A204.1 (cell line): Measurements from ENCODE around the gene FAM50B.

Experiments used
- FAIRE-seq: peaks from 2 replicates; lab custom pipeline; 2012; peaks lifted over from hg19 to GRCh38; lab: Jason Lieb, UNC

Gene FAM50B

DNA sequence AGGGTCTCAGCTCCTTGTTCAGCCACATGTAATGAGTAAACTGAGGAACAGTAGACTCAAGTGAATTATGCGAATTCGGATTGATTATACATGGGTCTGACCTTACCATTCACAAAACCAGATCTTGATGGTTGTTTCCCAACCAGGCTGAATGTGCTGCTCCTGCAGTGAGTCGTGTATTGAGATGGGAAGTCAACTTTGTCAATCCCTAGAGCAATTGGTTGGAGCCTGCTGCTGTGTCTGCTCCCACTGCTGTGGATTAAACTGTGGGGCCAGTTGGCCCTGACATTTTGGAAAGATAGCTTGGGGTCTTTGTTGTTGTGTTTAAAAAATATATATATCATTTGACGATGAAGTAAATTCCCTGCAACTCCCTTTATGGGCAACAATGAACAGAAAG lies 23.9 kb downstream of the FAM50B start:
- no peak for FAIRE-seq

DNA sequence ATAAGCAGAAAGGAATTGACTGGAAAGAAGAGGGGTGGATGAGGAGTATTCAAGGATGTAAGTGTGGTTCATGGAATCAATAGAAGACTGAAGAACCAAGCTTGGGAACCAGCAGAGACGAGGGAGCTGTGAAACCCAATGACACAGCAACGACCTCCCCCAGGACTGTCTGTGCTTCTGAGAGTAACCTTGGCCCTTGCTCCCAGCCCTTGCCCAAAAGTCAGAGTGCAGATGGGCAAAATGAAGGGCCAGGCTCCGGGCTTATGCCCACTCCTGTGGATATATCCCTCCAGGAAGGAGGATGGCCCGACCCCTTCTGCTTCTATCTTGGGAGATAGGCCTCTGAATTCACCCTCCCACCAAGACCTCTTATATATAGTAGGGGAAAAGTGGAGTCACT lies 24.9 kb downstream of the FAM50B start:
- FAIRE-seq = no peak

DNA sequence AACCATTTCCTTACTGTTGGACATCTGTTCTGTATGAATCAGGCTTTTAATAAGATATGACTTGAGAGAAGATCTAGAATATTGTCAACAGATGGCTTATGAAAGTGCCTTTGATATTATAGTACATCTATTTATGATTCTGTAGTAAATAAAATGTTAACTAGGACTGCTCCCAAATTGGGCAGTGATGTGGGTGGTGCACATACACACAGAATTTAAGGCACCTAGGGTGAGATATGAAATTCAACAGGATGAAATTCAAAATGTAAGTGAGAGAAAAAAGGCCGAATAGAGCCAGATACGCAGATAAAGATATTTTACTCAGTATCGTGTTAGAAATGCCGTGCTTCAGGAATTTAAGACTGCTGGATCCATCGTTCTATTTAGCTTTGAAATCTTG lies 26.3 kb downstream of the FAM50B start:
- FAIRE-seq = no peak

DNA sequence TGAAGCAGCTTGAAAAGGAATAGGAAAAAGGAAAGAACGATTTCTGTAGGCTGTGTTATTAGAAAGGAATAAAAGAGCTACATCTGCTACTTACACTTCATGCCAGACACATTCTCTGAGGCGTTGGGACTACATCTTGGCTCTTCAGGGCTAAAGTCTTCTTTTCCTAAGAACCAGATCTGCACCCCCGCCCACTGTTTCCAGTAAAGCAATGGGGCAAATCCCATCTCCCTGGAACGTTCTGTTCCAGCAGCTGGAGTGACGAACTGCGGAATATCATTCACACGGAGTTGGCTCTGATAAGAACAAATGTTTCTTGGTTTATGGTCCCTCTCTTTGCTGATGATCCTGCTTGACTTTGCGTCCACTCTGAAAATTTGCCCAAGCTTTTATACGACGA lies 26.9 kb downstream of the FAM50B start:
- no peak for FAIRE-seq

DNA sequence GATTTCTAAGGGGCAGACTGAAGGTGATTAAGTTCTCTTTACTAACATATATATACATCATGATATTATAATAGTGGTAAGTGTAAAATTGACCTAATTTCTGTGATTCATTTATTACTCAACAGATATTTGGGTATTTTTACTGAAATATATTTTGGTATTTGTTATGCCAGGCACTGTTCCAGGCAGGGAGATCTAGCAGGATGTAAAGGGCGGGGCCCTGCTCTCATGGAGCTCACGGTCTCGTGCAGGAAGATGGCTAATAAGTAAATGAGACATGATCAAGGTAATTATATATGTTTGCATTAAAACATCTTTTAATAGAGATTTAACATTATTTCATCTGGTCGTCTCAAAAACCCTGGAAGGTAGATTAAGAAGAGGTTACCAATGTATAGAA lies 27.7 kb downstream of the FAM50B start:
- FAIRE-seq = no peak

DNA sequence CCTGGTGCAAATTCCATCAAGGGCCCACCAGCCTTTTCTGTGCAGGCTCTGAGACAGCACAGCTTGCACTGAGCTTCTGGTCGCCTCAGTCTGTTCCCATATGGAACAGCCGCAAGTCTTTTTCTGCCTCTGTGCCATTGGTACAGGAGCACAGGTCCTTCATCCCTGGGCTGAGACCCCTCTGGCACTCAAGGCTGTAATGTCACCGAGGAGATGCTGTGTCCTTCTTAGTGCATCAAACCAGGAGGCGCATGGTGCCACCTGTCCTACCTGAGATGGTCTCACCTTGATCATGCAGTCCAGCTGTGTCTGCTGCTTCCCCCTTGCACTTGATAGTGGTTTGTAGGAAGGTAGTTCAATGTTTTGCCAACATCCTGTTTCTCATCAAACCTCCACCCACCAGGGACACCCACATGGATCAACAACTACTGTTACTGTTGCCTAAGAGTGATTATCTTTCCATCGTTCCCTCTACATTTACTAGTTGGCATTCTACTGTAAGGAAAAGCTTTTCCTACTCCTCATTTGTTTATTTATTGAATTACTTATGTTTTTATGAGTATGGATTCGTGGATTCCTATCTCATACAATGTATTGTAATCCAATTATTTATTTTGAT lies 29.0 kb downstream of the FAM50B start:
- FAIRE-seq = no peak

DNA sequence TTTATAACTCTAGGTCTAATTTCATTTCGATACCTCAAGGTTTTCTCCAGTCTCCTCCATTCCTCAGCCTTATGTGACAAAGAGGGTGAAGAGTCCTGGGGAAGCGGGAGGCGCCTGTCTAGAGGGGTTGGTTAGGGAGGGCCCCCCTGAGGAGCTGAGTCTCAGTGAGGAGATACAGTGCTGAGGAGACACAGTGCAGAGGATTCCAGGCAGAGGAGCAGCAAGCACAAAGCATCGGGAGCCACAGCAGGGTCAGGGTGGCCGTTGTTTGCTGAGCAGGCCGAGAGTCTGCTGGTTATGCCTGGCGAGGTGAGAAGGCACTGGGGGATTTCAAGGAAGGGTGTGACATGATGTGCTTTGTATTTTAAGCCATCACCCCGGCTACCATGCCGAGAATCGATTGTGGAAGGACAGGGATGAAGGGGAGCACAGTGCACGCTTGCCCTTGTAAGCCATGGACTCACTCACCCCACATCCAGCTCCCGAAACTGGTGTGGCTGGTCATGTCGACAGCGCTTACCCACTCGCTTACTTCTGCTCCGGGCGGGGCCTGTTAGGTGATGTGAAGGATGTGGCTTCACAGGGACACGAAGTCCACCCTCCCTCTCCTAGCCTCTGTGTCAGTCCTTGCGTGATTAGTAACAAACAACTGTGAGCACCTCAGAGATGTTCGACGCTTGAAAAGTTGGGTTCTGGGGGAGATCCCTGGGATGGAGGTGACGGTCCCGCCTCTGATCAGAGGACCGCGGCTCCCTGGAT lies 30.2 kb downstream of the FAM50B start:
- no peak for FAIRE-seq

DNA sequence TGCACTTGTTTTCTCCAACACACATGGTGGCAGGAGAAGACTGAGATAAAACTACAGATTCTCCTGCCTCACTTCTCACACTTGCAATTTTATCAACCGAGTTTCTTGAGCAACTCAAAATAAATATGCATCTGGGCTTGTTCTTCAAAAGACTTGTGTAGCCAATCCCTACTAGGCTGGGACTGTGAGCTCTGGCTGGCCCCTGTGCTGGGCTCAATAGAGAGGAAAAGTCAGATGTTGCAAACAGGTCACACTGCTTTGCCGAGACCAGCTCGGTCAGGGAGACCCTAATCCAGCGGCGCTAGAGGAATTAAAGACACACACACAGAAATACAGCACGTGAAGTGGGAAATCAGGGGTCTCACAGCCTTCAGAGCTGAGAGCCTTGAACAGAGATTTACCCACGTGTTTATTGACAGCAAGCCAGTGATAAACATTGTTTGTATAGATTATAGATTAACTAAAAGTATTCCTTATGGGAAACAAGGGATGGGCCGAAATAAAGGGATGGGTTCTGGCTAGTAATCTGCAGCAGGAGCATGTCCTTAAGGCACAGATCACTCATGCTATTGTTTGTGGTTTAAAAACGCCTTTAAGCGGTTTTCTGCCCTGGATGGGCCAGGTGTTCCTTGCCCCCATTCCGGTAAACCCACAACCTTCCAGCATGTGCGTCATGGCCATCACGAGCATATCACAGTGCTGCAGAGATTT lies 32.7 kb downstream of the FAM50B start:
- no peak for FAIRE-seq

DNA sequence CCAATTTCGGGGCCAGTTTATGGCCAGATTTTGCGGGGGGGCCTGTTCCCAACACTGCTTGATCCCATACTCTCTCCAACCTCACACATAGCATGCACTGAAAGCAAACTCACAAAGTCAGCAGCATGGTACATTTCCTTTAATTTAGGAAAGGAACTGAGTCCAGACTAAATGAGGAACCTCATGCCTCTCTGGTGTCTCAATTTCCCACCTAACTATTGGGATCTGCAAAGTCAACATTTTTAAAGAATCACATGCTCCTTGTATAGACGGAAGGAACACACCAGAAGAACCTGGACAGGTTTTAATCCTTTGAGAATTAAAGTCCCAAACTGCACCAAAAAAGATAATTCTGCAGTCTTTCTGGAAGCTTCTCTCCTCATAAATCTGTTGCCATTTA lies 33.3 kb downstream of the FAM50B start:
- FAIRE-seq = no peak

DNA sequence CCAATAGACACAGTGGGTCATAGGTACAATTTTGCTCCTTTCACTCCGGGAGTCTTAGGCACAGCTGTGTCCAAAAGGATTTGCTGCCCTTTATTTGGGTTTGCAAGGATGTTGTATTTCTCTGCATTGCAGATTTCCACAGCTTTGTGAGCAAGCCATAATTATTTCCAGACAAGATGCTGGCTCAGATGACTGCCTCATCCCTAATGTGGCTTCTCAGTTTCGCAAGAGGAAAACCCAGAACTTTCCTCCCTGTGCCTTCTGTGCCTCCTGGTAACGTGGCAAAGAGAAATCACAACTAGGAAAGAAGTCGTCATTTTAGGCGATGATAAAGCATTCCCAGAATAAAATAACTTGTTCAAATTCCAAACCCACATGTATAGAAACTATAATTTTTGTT lies 33.7 kb downstream of the FAM50B start:
- no peak for FAIRE-seq

DNA sequence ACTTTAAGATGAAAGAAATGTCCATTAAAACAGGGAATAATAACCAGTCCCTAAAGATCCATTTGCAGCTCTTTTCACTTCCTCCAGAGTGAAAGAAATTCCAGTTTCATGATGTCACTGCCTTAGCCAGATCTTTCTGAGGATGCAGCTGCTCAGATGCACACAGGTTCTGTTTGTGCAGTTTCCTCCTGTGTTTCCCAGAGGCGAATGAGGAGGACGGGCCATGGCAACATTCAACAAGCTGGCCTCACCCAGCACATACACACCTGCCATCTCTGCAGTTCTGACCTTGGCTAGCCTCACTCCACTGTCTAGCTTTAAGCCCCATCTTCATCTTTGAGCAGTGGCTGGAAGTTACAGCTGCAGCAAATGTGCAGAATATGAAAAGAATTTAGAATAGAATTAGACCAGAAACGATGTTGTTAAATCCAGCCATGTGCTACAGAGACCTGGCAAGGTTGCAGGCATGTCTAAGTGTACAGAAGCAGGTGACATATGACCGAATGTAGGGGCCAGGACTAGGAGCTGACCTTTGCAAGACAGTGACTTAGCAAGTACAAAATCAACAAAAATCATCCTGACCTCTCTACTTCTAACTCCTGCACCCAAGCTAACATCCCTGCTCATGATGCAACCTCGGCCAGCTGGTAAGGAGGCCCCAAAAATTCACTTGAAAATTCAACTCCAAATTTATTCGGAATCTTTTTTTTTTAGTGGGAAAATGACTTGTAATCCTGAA lies 35.0 kb downstream of the FAM50B start:
- no peak for FAIRE-seq

DNA sequence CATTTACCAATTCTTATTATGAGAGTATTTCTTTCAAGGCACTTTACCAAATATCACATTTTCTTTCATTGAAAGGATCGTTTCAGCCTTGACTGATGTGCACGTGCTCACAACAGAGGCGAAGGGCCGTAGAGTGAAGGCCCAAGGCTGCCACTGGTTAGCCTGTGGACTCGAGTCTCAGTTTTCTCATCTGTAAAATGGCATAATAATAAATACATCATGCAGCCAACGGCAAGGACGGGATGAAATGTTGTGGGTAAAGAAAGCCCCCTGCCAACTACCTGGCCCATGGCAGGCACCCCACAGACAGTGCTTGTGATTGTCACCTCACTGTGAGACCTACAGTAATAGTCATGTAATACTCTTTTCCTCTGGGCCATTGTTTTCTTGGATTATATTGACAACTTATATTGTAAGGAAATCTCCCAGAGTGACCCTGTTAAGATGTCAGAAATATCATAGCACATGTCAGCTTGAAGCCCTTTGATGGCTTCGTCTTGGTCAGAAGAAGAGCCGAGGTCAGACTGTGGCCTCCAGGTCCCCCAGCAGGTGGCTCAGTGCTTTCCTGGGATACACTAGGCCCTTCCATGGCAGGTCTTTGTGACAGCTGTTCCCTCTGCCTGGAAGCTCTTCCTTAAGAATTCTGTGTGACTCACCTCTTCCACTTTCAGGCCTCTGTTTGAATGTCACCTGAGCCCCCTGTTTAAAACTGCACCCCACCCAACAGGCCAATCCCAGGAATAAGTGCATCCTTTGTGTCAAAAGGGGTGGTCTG lies 36.3 kb downstream of the FAM50B start:
- FAIRE-seq = no peak

DNA sequence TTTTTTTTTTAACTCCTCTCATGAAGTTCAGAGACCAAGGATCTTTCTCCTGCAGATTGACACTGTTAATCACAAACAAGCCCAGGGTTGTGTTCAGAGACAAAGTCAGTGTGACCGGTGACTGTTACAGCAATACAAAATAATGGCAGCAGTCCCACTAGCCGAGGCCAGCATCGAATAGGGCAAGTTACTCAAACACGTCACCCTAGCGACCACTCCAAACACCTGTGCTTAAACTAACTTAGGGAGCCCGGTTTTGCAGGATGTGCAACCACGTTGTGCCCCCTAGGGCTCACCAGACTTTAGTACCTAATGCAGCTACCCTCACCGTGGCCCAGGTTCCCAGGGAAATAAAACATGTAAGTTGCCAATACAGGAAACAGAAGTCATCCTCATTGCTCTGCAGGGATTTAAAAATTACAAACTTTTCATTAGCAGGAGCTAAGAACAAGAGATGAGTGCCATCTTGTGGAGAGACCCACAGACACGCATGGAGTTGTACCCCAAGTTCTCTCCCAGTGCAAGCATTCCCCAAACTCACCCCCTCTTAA lies 38.1 kb downstream of the FAM50B start:
- no peak for FAIRE-seq

DNA sequence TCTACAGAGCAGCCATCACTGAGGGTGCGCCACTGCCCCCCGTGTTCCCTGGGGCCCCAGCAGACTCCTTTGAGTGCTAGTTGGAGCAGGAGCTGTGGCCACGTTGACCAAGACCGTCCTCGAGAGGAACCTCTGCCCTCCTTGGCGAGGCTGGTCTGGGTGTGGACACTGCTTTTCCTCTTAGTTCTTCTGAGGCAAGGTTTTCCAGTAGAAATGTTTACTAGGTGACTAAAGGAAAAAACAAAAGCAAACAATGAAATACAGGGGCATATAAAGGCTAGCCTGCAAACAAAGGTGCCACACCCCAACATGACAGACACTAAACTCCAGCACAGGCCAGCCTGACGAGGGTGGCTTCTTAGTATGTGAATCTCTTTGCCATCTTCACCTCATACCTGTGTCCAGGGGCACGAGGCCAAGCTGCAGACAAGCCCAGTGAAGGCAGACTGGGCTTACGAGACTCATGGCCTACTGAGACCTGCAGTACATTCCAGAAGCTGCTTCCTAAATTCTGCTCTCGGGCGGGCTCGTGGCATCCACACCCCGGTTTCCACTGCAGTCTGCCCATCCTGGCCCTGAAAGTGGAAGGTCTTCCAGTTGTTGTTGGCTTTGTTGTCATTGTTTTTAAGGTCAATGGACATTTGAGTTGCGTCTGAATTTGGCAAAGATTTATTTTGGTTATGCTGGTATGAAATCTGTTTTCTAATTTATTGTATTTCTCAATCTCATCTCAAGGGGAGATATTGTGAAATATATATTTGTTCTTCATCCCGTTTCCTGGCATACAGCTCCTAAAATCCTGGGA lies 39.2 kb downstream of the FAM50B start:
- FAIRE-seq = no peak

DNA sequence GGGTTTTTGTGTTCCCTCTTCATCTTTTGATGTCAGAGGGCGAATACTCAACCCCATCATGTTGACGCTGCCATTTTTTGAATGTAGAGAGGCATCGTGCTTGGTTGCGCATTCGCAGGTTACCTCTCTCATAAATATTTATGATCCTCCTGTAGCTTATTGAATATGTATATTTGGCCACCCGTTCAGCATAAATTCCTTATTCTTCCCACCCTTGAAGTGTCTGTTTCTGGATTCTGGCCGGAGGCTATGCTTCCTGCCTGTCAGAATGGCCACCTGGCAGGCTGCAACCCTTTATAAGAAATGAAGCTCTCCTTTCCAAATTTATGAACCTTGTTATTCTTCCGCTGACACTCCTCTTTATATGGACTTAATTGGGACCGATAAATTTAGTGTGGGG lies 40.9 kb downstream of the FAM50B start:
- FAIRE-seq = no peak

DNA sequence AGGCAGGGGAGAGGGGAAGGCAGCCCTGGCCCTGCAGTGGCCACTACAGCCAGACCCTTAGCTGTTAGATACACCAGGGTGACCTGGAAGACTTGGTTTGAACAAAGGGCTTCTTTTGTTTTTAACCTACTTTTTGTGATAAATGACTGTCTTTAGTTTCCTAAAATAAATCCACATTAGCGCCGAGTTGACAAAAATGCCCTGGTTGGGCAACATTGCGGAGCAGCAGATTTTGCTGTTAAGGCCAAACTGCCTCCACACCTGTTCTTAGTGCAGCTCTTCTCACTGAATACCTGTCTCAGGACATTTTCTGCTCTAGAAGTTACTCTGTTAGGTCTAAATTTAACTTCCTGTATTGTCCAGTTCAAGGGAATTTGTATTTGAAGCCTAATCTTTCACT lies 42.7 kb downstream of the FAM50B start:
- no peak for FAIRE-seq

DNA sequence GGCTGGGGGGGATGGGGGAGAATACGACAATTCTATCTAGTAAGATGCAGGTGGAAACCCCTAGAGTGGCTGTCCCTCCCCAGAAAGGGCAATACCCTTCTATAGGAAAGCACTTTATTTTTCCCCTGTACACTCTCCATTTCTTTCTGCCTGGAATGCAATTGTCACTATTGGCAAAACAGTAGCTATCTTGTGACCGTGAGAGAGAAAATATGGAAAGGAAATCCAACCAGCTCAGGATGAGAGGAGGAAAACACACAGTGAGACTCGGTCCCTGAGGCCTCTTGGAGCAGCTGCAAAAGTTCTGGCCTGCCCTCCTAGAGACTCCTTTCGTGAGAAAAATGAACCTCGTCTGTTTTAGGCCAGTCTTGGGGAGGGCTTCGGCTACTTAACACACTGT lies 43.4 kb downstream of the FAM50B start:
- no peak for FAIRE-seq

DNA sequence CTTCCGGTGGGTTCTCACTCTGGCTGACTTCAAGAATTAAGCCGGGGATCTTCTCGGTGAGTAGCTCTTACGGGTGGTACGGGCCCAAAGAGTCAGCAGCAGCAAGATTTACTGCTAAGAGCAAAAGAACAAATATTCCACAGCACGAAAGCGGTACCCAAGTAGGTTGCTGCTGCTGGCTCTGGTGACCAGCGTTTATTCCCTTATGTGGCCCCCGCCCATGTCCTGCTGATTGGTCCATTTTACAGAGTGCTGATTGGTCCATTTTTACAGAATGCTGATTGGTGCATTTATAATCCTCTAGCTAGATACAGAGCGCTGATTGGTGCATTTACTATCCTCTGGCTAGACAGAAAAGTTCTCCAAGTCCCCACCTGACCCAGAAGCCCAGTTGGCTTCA lies 44.3 kb downstream of the FAM50B start:
- FAIRE-seq = no peak

DNA sequence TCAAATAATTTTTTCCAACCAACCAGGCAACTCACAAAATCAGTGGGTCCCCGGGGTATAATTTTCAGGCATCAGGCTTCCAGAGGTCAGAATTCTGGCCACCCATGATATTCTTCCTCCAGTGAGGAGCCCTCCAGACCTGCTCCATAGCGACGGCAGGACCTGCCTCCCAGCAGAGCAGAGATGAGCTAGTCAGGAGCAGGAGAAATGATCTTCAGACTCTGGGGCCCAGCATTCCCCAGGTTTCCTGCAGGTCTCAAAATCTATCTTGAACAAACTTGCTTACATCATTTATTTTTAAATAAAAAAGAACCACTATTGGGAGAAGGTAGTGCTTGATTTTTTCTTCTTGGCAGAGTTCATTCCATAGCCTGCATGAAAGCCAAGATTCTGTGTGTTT lies 44.7 kb downstream of the FAM50B start:
- no peak for FAIRE-seq

DNA sequence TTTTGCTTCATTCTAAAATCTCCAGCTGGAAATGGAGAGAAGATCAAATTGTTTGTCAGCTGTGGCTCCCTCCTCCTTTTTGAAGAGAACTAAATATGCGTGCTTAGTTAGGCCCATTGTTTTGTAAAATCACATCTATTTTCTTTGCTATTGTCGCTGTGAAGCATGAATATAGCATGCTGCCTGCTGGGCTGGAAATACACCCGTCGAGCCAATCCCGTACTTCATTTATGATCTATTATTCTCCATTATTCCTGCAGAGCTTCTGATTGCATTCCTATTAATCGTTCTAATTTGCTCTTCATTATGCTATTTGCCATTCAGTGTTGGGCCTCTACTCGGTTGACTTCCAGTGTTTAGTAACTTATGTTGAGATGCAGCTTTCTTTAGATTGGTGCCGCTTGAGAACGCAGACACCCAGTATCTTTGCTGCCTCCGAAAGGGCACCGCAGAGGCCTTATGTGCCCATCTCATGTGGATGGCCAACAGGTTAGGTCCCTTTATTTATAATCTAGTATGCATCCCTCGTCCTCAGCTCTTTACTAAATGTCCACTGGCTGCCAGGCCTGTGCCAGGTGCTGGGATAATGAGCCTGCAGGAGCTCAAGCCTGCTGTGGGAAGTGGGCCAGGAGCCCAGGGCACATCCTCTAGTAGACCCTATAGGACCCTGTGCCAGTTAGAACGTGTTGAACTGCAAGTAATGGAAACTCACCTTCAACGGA lies 45.6 kb downstream of the FAM50B start:
- no peak for FAIRE-seq
